ENCODE data around the gene CBLC.

The CBLC gene, protein sequence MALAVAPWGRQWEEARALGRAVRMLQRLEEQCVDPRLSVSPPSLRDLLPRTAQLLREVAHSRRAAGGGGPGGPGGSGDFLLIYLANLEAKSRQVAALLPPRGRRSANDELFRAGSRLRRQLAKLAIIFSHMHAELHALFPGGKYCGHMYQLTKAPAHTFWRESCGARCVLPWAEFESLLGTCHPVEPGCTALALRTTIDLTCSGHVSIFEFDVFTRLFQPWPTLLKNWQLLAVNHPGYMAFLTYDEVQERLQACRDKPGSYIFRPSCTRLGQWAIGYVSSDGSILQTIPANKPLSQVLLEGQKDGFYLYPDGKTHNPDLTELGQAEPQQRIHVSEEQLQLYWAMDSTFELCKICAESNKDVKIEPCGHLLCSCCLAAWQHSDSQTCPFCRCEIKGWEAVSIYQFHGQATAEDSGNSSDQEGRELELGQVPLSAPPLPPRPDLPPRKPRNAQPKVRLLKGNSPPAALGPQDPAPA

GRCh38 chr19:44777715-44778347, at the start of gene CBLC:
Gene CBLC, plus strand, starts transcription at chr19:44777890. Its CDS starts 42 bp downstream, at chr19:44777932.
- DNase-seq = no peak
- H3K36me3 ChIP-seq (replicated peaks; ENCODE audit: insufficient read depth, low read length) = no peaks in the 10 kb centered on the region
- H3K9ac ChIP-seq (ENCODE audit: low read length) = no peak within 1 kb of the TSS
- 0 out of 2 replicates have a peak, but pooled peaks cover 8% of the 10 kb centered on the region for H3K27me3 ChIP-seq (replicated peaks; ENCODE audit: insufficient read depth, low read length)
- no peak for TF ChIP-seq EZH2 (optimal IDR thresholded peaks at IDR 0.05; ENCODE audit: low read depth, low read length)
- TF ChIP-seq, protein P1, sequence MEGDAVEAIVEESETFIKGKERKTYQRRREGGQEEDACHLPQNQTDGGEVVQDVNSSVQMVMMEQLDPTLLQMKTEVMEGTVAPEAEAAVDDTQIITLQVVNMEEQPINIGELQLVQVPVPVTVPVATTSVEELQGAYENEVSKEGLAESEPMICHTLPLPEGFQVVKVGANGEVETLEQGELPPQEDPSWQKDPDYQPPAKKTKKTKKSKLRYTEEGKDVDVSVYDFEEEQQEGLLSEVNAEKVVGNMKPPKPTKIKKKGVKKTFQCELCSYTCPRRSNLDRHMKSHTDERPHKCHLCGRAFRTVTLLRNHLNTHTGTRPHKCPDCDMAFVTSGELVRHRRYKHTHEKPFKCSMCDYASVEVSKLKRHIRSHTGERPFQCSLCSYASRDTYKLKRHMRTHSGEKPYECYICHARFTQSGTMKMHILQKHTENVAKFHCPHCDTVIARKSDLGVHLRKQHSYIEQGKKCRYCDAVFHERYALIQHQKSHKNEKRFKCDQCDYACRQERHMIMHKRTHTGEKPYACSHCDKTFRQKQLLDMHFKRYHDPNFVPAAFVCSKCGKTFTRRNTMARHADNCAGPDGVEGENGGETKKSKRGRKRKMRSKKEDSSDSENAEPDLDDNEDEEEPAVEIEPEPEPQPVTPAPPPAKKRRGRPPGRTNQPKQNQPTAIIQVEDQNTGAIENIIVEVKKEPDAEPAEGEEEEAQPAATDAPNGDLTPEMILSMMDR (IDR thresholded peaks at IDR 0.05; ENCODE audit: low read length) = no peak
- no peaks in the 10 kb centered on the region for H3F3A ChIP-seq (ENCODE audit: insufficient read depth, low read length)
- H3K9me2 ChIP-seq (replicated peaks; ENCODE audit: insufficient read depth, low read length) = no peaks in the 10 kb centered on the region
- no peaks in the 10 kb centered on the region for H4K20me1 ChIP-seq (ENCODE audit: insufficient read depth, low read length)
- H3K4me2 ChIP-seq (ENCODE audit: low read depth, low read length) = peak within 1 kb of the TSS; percentile 37; the same call in 1 of the 2 replicates
- H3K79me2 ChIP-seq (ENCODE audit: low read length) = no peaks in the 10 kb centered on the region
- no peaks in the 10 kb centered on the region for H3K9me3 ChIP-seq (replicated peaks; ENCODE audit: insufficient read depth, low read length)
- H2AFZ ChIP-seq (ENCODE audit: low read length) = 0 out of 2 replicates have a peak within 1 kb of the TSS, but pooled peaks have one; percentile 38
- no peak within 1 kb of the TSS for H3K4me3 ChIP-seq (ENCODE audit: low read length)
- H3K27ac ChIP-seq (ENCODE audit: low read length) = no peak within 1 kb of the TSS
- no peaks in the 10 kb centered on the region for H3K4me1 ChIP-seq (ENCODE audit: low read length)

- Histone ChIP-seq H3F3A (ENCODE audit: insufficient read depth, low read length) (peaks cover 6% of the 10 kb centered on the region; the same call in 1 of the 2 replicates), H3K4me2 (ENCODE audit: low read depth, low read length) (no peak overlapping the region), H3K4me1 (ENCODE audit: low read length) (peaks cover 14% of the 10 kb centered on the region), H2AFZ (ENCODE audit: low read length) (0 out of 2 replicates have a peak overlapping the region, but pooled peaks have one; percentile 11), H3K27ac (ENCODE audit: low read length) (no peak overlapping the region), H3K27me3 (replicated peaks; ENCODE audit: insufficient read depth, low read length) (no peaks in the 10 kb centered on the region), H3K9ac (ENCODE audit: low read length) (no peak overlapping the region), H3K9me3 (replicated peaks; ENCODE audit: insufficient read depth, low read length) (no peaks in the 10 kb centered on the region), H3K9me2 (replicated peaks; ENCODE audit: insufficient read depth, low read length) (no peaks in the 10 kb centered on the region), H4K20me1 (ENCODE audit: insufficient read depth, low read length) (no peaks in the 10 kb centered on the region), H3K36me3 (replicated peaks; ENCODE audit: insufficient read depth, low read length) (no peaks in the 10 kb centered on the region), H3K4me3 (ENCODE audit: low read length) (no peak overlapping the region), H3K79me2 (ENCODE audit: low read length) (no peaks in the 10 kb centered on the region)
- TF ChIP-seq EZH2 (optimal IDR thresholded peaks at IDR 0.05; ENCODE audit: low read depth, low read length) (no peak), EZH2phosphoT487 (IDR thresholded peaks at IDR 0.05; ENCODE audit: low read length) (no peak)
- TF ChIP-seq, protein P1 (IDR thresholded peaks at IDR 0.05; ENCODE audit: low read length) = no peak
- no peak for DNase-seq
Observed at GRCh38 chr19:44728178-44728577, 49.5 kb upstream of the CBLC start.

- TF ChIP-seq, protein P1 (IDR thresholded peaks at IDR 0.05; ENCODE audit: low read length) = no peak
- no peak for TF ChIP-seq EZH2phosphoT487 (IDR thresholded peaks at IDR 0.05; ENCODE audit: low read length)
- TF ChIP-seq EZH2 (optimal IDR thresholded peaks at IDR 0.05; ENCODE audit: low read depth, low read length) = no peak
Observed at GRCh38 chr19:44729516-44730033, 48.1 kb upstream of the CBLC start.

More at GRCh38 chr19:44729516-44730033, 48.1 kb upstream of the CBLC start:
- H3K4me2 ChIP-seq (ENCODE audit: low read depth, low read length) = no peak overlapping the region
- H2AFZ ChIP-seq (ENCODE audit: low read length) = no peak overlapping the region
- no peak overlapping the region for H3K4me3 ChIP-seq (ENCODE audit: low read length)
- H3K9me3 ChIP-seq (replicated peaks; ENCODE audit: insufficient read depth, low read length) = no peaks in the 10 kb centered on the region
- H3K9me2 ChIP-seq (replicated peaks; ENCODE audit: insufficient read depth, low read length) = no peaks in the 10 kb centered on the region
- no peaks in the 10 kb centered on the region for H3K27me3 ChIP-seq (replicated peaks; ENCODE audit: insufficient read depth, low read length)
- H3F3A ChIP-seq (ENCODE audit: insufficient read depth, low read length) = no peaks in the 10 kb centered on the region
- no peak overlapping the region for H3K27ac ChIP-seq (ENCODE audit: low read length)
- H3K79me2 ChIP-seq (ENCODE audit: low read length) = no peaks in the 10 kb centered on the region
- no peak for DNase-seq
- H3K9ac ChIP-seq (ENCODE audit: low read length) = no peak overlapping the region
- no peaks in the 10 kb centered on the region for H4K20me1 ChIP-seq (ENCODE audit: insufficient read depth, low read length)
- H3K4me1 ChIP-seq (ENCODE audit: low read length) = 0 out of 2 replicates have a peak, but pooled peaks cover 7% of the 10 kb centered on the region
- no peaks in the 10 kb centered on the region for H3K36me3 ChIP-seq (replicated peaks; ENCODE audit: insufficient read depth, low read length)

All from MM.1S (cell line).